Neural cell (in vitro differentiated cells): ENCODE measurements around the gene BIVM. TPM values are rescaled to one million over a fixed set of nuclear protein-coding genes. Genes with fewer than 3 reads are reported as not detected.

Experiments used
- H2AFZ ChIP-seq: fragments of 200-600, 300-800 bp; sonication (generic), shearing (Covaris generic); 2 replicates; pipeline ENCODE4 v1.6.0; 2014; ENCODE audit warnings: low read depth, mild to moderate bottlenecking, antibody characterized with exemption, low read length, moderate library complexity
- H3F3A ChIP-seq: fragments of 200-600 bp; shearing (Covaris generic); 2 replicates; pipeline ENCODE4 v1.6.1; 2016; ENCODE audit warnings: mild to moderate bottlenecking, moderate library complexity, mixed read lengths, antibody characterized with exemption, low read length; ENCODE audit not compliant: insufficient read depth, poor library complexity, severe bottlenecking
- H3K27ac ChIP-seq: fragments of 200-600, 300-800 bp; sonication (generic), shearing (Covaris generic); 2 replicates; pipeline ENCODE4 v1.5.1; 2014; ENCODE audit warnings: mild to moderate bottlenecking, low read length, moderate library complexity
- H3K27me3 ChIP-seq: fragments of 300-800, 200-600 bp; sonication (generic), shearing (Covaris generic); 2 replicates; pipeline ENCODE4 v1.6.0; 2014; ENCODE audit warnings: mild to moderate bottlenecking, low read depth, low read length, moderate library complexity; ENCODE audit not compliant: insufficient read depth
- H3K36me3 ChIP-seq: fragments of 300-800, 200-600 bp; sonication (generic), shearing (Covaris generic); 2 replicates; pipeline ENCODE4 v1.5.1; 2014; ENCODE audit warnings: mild to moderate bottlenecking, antibody characterized with exemption, low read length, moderate library complexity; ENCODE audit not compliant: insufficient read depth
- H3K4me2 ChIP-seq: fragments of 300-800, 200-600 bp; sonication (generic), shearing (Covaris generic); 2 replicates; pipeline ENCODE4 v1.6.0; 2014; ENCODE audit warnings: mild to moderate bottlenecking, low read length
- H3K4me3 ChIP-seq: fragments of 300-800, 200-600 bp; sonication (generic), shearing (Covaris generic); 2 replicates; pipeline ENCODE4 v1.5.1; 2014; ENCODE audit warnings: mild to moderate bottlenecking, low read length, moderate library complexity
- H3K79me2 ChIP-seq: fragments of 200-600 bp; shearing (Covaris generic); replicated peaks from 2 replicates; pipeline ENCODE4 v1.6.0; 2014; ENCODE audit warnings: mild to moderate bottlenecking, low read length, moderate library complexity; ENCODE audit not compliant: insufficient read depth
- H3K9ac ChIP-seq: fragments of 300-800, 200-600 bp; sonication (generic), shearing (Covaris generic); 2 replicates; pipeline ENCODE4 v1.6.1; 2016; ENCODE audit warnings: mild to moderate bottlenecking, low read length, mixed read lengths
- H3K9me2 ChIP-seq: fragments of 200-600 bp; shearing (Covaris generic); 2 replicates; pipeline ENCODE4 v1.6.1; 2016; ENCODE audit warnings: mild to moderate bottlenecking, low read length, mixed read lengths; ENCODE audit not compliant: insufficient read depth
- H3K9me3 ChIP-seq: fragments of 200-600, 300-800 bp; sonication (generic), shearing (Covaris generic); 2 replicates; pipeline ENCODE4 v1.6.1; 2016; ENCODE audit warnings: mild to moderate bottlenecking, mixed run types, low read length, moderate library complexity, mixed read lengths
- H4K20me1 ChIP-seq: fragments of 200-600 bp; shearing (Covaris generic); 2 replicates; pipeline ENCODE4 v1.6.1; 2016; ENCODE audit warnings: mild to moderate bottlenecking, mixed run types; ENCODE audit not compliant: insufficient read depth
- CTCF ChIP-seq: fragments of 450-650 bp; IDR thresholded peaks from 2 replicates; pipeline ENCODE4 v1.5.1; 2014; ENCODE audit warnings: antibody characterized with exemption, mild to moderate bottlenecking, moderate library complexity; ENCODE audit not compliant: poor library complexity, severe bottlenecking
- EP300 ChIP-seq: fragments of 450-650 bp; conservative IDR thresholded peaks from 2 replicates; pipeline ENCODE4 v1.6.1; 2014; ENCODE audit warnings: antibody characterized with exemption, mild to moderate bottlenecking, moderate library complexity; ENCODE audit not compliant: poor library complexity, severe bottlenecking
- EZH2 ChIP-seq: fragments of 200-600, 300-800 bp; shearing (Covaris generic), sonication (generic); IDR thresholded peaks from 2 replicates; pipeline ENCODE4 v1.6.1; 2014; ENCODE audit warnings: antibody characterized with exemption, low read length, borderline replicate concordance, mild to moderate bottlenecking; ENCODE audit not compliant: insufficient read depth, poor library complexity, severe bottlenecking
- MXI1 ChIP-seq: fragments of 450-650 bp; conservative IDR thresholded peaks from 2 replicates; pipeline ENCODE4 v1.6.1; 2014; ENCODE audit warnings: antibody characterized with exemption, mild to moderate bottlenecking; ENCODE audit not compliant: poor library complexity, severe bottlenecking
- POLR2AphosphoS5 ChIP-seq: IDR thresholded peaks from 2 replicates; pipeline ENCODE4 v1.6.1; 2012
- RAD21 ChIP-seq: fragments of 450-650 bp; conservative IDR thresholded peaks from 2 replicates; pipeline ENCODE4 v1.6.1; 2014; ENCODE audit warnings: antibody characterized with exemption, mild to moderate bottlenecking, moderate library complexity
- SMC3 ChIP-seq: fragments of 450-650 bp; conservative IDR thresholded peaks from 2 replicates; pipeline ENCODE4 v1.6.1; 2014; ENCODE audit warnings: antibody characterized with exemption, mild to moderate bottlenecking, moderate library complexity; ENCODE audit not compliant: poor library complexity
- TAF1 ChIP-seq: IDR thresholded peaks from 2 replicates; pipeline ENCODE4 v1.6.1; 2012; ENCODE audit warnings: low read depth
- polyA plus RNA-seq: library from polyadenylated mRNA; depleted of rRNA; stranded (reverse); fragments of >200 nt; gene quantifications from 2 replicates; pipeline ENCODE4 v1.2.3, GENCODE V29; 2014
- TF ChIP-seq, protein P1 (sequence below): IDR thresholded peaks from 2 replicates; pipeline ENCODE4 v1.6.1; 2012; ENCODE audit warnings: borderline replicate concordance

The BIVM gene
- polyA plus RNA-seq, 1 donor from 2014 or later: 60.7 TPM

DNA sequence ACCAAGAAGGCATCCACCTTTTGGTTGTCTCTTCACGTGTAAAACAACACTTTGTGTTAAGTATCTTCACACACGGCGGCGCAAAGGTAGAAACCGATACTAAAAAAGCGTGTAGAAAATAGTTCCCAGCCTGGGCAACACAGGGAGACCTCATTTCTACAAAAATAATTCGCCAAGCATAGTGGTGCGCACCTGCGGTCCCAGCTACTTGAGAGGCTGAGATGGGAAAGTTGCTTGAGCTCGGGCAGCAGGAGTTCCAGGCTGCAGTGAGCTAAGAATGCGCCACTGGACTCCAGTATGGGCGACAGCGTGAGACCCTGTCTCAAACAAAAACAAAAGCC, 46.3 kb downstream of the BIVM start:
- Histone ChIP-seq H3K27ac (peak overlapping the region; percentile 97), H3K79me2 (peaks cover 26% of the 10 kb centered on the region), H3F3A (peaks cover 5% of the 10 kb centered on the region), H4K20me1 (no peaks in the 10 kb centered on the region), H3K4me2 (peak overlapping the region; percentile 85), H3K36me3 (no peaks in the 10 kb centered on the region), H3K9me3 (no peaks in the 10 kb centered on the region), H3K27me3 (no peaks in the 10 kb centered on the region), H3K9ac (peak overlapping the region; percentile 94), H3K4me3 (peak overlapping the region; percentile 84), H3K9me2 (no peaks in the 10 kb centered on the region), H2AFZ (peak overlapping the region; percentile 97)
- TF ChIP-seq RAD21 (no peak), TAF1 (no peak), CTCF (no peak), EZH2 (no peak), POLR2AphosphoS5 (no peak), MXI1 (no peak), EP300 (no peak), SMC3 (no peak)
- TF ChIP-seq, protein P1, sequence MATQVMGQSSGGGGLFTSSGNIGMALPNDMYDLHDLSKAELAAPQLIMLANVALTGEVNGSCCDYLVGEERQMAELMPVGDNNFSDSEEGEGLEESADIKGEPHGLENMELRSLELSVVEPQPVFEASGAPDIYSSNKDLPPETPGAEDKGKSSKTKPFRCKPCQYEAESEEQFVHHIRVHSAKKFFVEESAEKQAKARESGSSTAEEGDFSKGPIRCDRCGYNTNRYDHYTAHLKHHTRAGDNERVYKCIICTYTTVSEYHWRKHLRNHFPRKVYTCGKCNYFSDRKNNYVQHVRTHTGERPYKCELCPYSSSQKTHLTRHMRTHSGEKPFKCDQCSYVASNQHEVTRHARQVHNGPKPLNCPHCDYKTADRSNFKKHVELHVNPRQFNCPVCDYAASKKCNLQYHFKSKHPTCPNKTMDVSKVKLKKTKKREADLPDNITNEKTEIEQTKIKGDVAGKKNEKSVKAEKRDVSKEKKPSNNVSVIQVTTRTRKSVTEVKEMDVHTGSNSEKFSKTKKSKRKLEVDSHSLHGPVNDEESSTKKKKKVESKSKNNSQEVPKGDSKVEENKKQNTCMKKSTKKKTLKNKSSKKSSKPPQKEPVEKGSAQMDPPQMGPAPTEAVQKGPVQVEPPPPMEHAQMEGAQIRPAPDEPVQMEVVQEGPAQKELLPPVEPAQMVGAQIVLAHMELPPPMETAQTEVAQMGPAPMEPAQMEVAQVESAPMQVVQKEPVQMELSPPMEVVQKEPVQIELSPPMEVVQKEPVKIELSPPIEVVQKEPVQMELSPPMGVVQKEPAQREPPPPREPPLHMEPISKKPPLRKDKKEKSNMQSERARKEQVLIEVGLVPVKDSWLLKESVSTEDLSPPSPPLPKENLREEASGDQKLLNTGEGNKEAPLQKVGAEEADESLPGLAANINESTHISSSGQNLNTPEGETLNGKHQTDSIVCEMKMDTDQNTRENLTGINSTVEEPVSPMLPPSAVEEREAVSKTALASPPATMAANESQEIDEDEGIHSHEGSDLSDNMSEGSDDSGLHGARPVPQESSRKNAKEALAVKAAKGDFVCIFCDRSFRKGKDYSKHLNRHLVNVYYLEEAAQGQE: no peak

DNA sequence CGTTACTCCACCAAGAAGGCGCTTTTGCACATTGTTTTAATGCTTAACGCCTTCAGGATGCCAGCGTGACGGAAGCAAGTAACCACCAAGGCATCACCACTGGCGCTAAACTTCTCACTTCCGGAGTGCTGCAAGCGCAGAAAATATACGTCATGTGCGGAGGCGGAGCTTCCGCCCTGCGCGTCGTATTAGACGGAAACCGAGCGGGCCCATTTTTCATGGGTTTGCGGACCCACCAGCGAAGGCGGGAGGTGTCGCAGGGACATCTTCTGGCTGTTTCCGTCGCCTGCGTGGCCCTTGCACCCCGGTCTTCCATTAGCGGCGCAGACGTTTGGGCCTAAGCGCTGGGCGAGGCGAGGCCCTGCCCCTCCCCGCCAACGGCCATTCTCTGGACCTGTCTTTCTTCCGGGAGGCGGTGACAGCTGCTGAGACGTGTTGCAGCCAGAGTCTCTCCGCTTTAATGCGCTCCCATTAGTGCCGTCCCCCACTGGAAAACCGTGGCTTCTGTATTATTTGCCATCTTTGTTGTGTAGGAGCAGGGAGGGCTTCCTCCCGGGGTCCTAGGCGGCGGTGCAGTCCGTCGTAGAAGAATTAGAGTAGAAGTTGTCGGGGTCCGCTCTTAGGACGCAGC, 46.8 kb downstream of the BIVM start, which contains the start of gene ERCC5:
Gene ERCC5 (plus strand): TSS at position 403 of the 631 bp plus-strand sequence. CDS start 235 bp downstream, outside the sequence.
- peak within 1 kb of the TSS; percentile 94 for H3K9ac ChIP-seq
- TF ChIP-seq MXI1 (peak; percentile 85), TAF1 (peak; percentile 79), EZH2 (no peak), POLR2AphosphoS5 (peak; percentile 97), CTCF (peak; percentile 59), RAD21 (peak; percentile 51), SMC3 (peak; percentile 61), EP300 (peak; percentile 86)
- TF ChIP-seq, protein P1: peak; percentile 78
- H3K27ac ChIP-seq: peak within 1 kb of the TSS; percentile 97
- peak within 1 kb of the TSS; percentile 97 for H2AFZ ChIP-seq
- H3K27me3 ChIP-seq: no peaks in the 10 kb centered on the region
- H3K4me3 ChIP-seq: peak within 1 kb of the TSS; percentile 84
- no peaks in the 10 kb centered on the region for H3K9me3 ChIP-seq
- peaks cover 26% of the 10 kb centered on the region for H3K79me2 ChIP-seq
- no peaks in the 10 kb centered on the region for H3K36me3 ChIP-seq
- H3K4me2 ChIP-seq: peak within 1 kb of the TSS; percentile 86
- H3K9me2 ChIP-seq: no peaks in the 10 kb centered on the region
- no peaks in the 10 kb centered on the region for H4K20me1 ChIP-seq
- H3F3A ChIP-seq: peaks cover 5% of the 10 kb centered on the region
